H9 (cell line): ENCODE results near the gene PIK3CD. TPM values are rescaled to one million over a fixed set of nuclear protein-coding genes. Genes with fewer than 3 reads are reported as not detected.

Experiments used
- DNase-seq: peaks from one replicate; pipeline ENCODE4 v3.0.0-alpha.2; 2017
- H2AFZ ChIP-seq: one replicate; pipeline ENCODE4 v1.6.1; 2013; ENCODE audit warnings: mild to moderate bottlenecking, low read length, control low read depth, moderate library complexity
- H2AK5ac ChIP-seq: 2 replicates; pipeline ENCODE4 v1.6.1; 2013; ENCODE audit warnings: low read length, control low read depth, mixed read lengths; ENCODE audit not compliant: insufficient read length
- H2BK120ac ChIP-seq: one replicate; pipeline ENCODE4 v1.6.1; 2013; ENCODE audit warnings: low read depth, mild to moderate bottlenecking, low read length, control low read depth, inconsistent platforms; ENCODE audit not compliant: poor library complexity, severe bottlenecking
- H2BK12ac ChIP-seq: 2 replicates; pipeline ENCODE4 v1.6.1; 2013; ENCODE audit warnings: low read length, control low read depth, mixed read lengths, low read depth; ENCODE audit not compliant: insufficient read length
- H2BK15ac ChIP-seq: 2 replicates; pipeline ENCODE4 v1.6.1; 2013; ENCODE audit warnings: low read depth, low read length, control low read depth
- H2BK20ac ChIP-seq: one replicate; pipeline ENCODE4 v1.6.1; 2013; ENCODE audit warnings: low read depth, mild to moderate bottlenecking, low read length, control low read depth, inconsistent platforms; ENCODE audit not compliant: poor library complexity, severe bottlenecking
- H2BK5ac ChIP-seq: 2 replicates; pipeline ENCODE4 v1.6.1; 2013; ENCODE audit warnings: low read length, control low read depth, mixed read lengths; ENCODE audit not compliant: insufficient read length
- H3K14ac ChIP-seq: 2 replicates; pipeline ENCODE4 v1.6.1; 2013; ENCODE audit warnings: low read length, control low read depth; ENCODE audit not compliant: insufficient read depth
- H3K18ac ChIP-seq: 2 replicates; pipeline ENCODE4 v1.6.1; 2013; ENCODE audit warnings: low read depth, mild to moderate bottlenecking, mixed read lengths, low read length, control low read depth; ENCODE audit not compliant: insufficient read length
- H3K23ac ChIP-seq: 2 replicates; pipeline ENCODE4 v1.6.1; 2013; ENCODE audit warnings: low read length, control low read depth, mixed read lengths, low read depth; ENCODE audit not compliant: insufficient read length
- H3K23me2 ChIP-seq: 2 replicates; pipeline ENCODE4 v1.6.1; 2013; ENCODE audit warnings: low read depth, mild to moderate bottlenecking, mixed read lengths, low read length, control low read depth; ENCODE audit not compliant: insufficient read length, poor library complexity, severe bottlenecking
- H3K27ac ChIP-seq: 2 replicates; pipeline ENCODE4 v1.5.1; 2013; ENCODE audit warnings: low read length, control low read depth, mixed read lengths, low read depth; ENCODE audit not compliant: insufficient read length
- H3K27me3 ChIP-seq: 2 replicates; pipeline ENCODE4 v1.6.1; 2013; ENCODE audit warnings: low read length, control low read depth, inconsistent platforms; ENCODE audit not compliant: insufficient read depth
- H3K4ac ChIP-seq: 2 replicates; pipeline ENCODE4 v1.6.1; 2013; ENCODE audit warnings: low read depth, mild to moderate bottlenecking, control low read depth, inconsistent platforms, low read length, moderate library complexity
- H3K4me1 ChIP-seq: 2 replicates; pipeline ENCODE4 v1.6.1; 2013; ENCODE audit warnings: low read length, control low read depth, inconsistent platforms; ENCODE audit not compliant: insufficient read depth
- H3K4me2 ChIP-seq: 2 replicates; pipeline ENCODE4 v1.6.1; 2013; ENCODE audit warnings: low read length, control low read depth, mixed read lengths; ENCODE audit not compliant: insufficient read length, insufficient read depth
- H3K56ac ChIP-seq: 2 replicates; pipeline ENCODE4 v1.6.1; 2013; ENCODE audit warnings: low read depth, mild to moderate bottlenecking, mixed read lengths, low read length, control low read depth; ENCODE audit not compliant: insufficient read length
- H3K79me1 ChIP-seq: 2 replicates; pipeline ENCODE4 v1.6.1; 2013; ENCODE audit warnings: low read depth, mild to moderate bottlenecking, moderate library complexity, low read length, control low read depth, inconsistent platforms; ENCODE audit not compliant: insufficient read depth, poor library complexity, severe bottlenecking
- H3K79me2 ChIP-seq: 2 replicates; pipeline ENCODE4 v1.6.1; 2013; ENCODE audit warnings: low read length, control low read depth, inconsistent platforms; ENCODE audit not compliant: insufficient read depth
- H3K9ac ChIP-seq: 2 replicates; pipeline ENCODE4 v1.6.1; 2013; ENCODE audit warnings: low read length, control low read depth, mixed read lengths; ENCODE audit not compliant: insufficient read length; ENCODE audit errors: extremely low read depth
- H3K9me3 ChIP-seq: one replicate; pipeline ENCODE4 v1.6.1; 2013; ENCODE audit warnings: low read depth, low read length, inconsistent platforms; ENCODE audit not compliant: control insufficient read depth
- H3T11ph ChIP-seq: one replicate; pipeline ENCODE4 v1.6.1; 2013; ENCODE audit warnings: mild to moderate bottlenecking, low read length, control low read depth, inconsistent platforms
- H4K20me1 ChIP-seq: one replicate; pipeline ENCODE4 v1.6.1; 2013; ENCODE audit not compliant: control insufficient read depth, insufficient read length, insufficient read depth
- H4K5ac ChIP-seq: 2 replicates; pipeline ENCODE4 v1.6.1; 2013; ENCODE audit warnings: low read depth, mild to moderate bottlenecking, mixed read lengths, low read length, control low read depth; ENCODE audit not compliant: insufficient read length
- H4K8ac ChIP-seq: replicated peaks from 2 replicates; pipeline ENCODE4 v1.6.1; 2013; ENCODE audit warnings: low read length, control low read depth, mixed read lengths, low read depth; ENCODE audit not compliant: insufficient read length
- H4K91ac ChIP-seq: 2 replicates; pipeline ENCODE4 v1.6.1; 2013; ENCODE audit warnings: low read depth, mild to moderate bottlenecking, moderate library complexity, mixed read lengths, low read length, control low read depth; ENCODE audit not compliant: insufficient read length
- H3K27ac Mint-ChIP-seq, 3 experiments: 2 replicates in 2 of 3; 3 replicates in 1 of 3; pipeline ENCODE4 v1.8.0; 2020 to 2021; ENCODE audit warnings: mixed read lengths in 3 of 3, mild to moderate bottlenecking in 1 of 3, moderate library complexity in 1 of 3
- H3K27me3 Mint-ChIP-seq: 2 replicates; pipeline ENCODE4 v1.8.0; 2021; ENCODE audit warnings: low read depth, mild to moderate bottlenecking, moderate library complexity, mixed read lengths
- H3K36me3 Mint-ChIP-seq, 3 experiments: 2 replicates in 2 of 3; 3 replicates in 1 of 3; pipeline ENCODE4 v1.8.0; 2020 to 2021; ENCODE audit warnings: low read depth in 3 of 3, mixed read lengths in 3 of 3; ENCODE audit not compliant: insufficient read depth in 1 of 3
- H3K4me1 Mint-ChIP-seq, 2 experiments: 2 replicates each; pipeline ENCODE4 v1.8.0; 2020; ENCODE audit warnings: mixed read lengths in 2 of 2
- H3K4me3 Mint-ChIP-seq, 2 experiments: 2 replicates in 1 of 2; 3 replicates in 1 of 2; pipeline ENCODE4 v1.8.0; 2020 to 2021; ENCODE audit warnings: mild to moderate bottlenecking in 2 of 2, mixed read lengths in 2 of 2, moderate library complexity in 1 of 2
- H3K9me3 Mint-ChIP-seq, 2 experiments: 2 replicates in 1 of 2; 3 replicates in 1 of 2; pipeline ENCODE4 v1.8.0; 2020; ENCODE audit warnings: mild to moderate bottlenecking in 2 of 2, mixed read lengths in 2 of 2, moderate library complexity in 1 of 2
- WGBS: extraction: QIAGEN DNeasy Blood & Tissue Kit; methylation state at CpG from one replicate; pipeline ENCODE4 v1.1.7; 2013; ENCODE audit warnings: missing lambda C conversion rate, low lambda C conversion rate, mixed read lengths; ENCODE audit not compliant: insufficient read length; ENCODE audit errors: extremely low coverage; 5-methylcytosine and 5-hydroxymethylcytosine counted together
- total RNA-seq: library from RNA; stranded (reverse); gene quantifications from 2 replicates; pipeline ENCODE4 v1.2.1, GENCODE V29; 2021
- TF ChIP-seq, protein P1 (sequence below): fragments of 200-600 bp; sonication (generic); conservative IDR thresholded peaks from 3 replicates; pipeline ENCODE4 v1.8.0; 2021; ENCODE audit warnings: antibody characterized with exemption, mild to moderate bottlenecking

The PIK3CD gene
- total RNA-seq, 1 experiment from 2014 or later, result 10.0 TPM

GRCh38 chr1:9665193-9665592 is 13.7 kb downstream of the PIK3CD start:
- Histone ChIP-seq H3K56ac (no peak overlapping the region), H4K20me1 (no peaks in the 10 kb centered on the region), H2BK12ac (no peak overlapping the region), H3K27me3 (no peaks in the 10 kb centered on the region), H2BK120ac (no peak overlapping the region), H2AFZ (no peak overlapping the region), H3K9ac (no peak overlapping the region), H3K4me1 (no peaks in the 10 kb centered on the region), H3K79me1 (no peaks in the 10 kb centered on the region), H3K23ac (no peak overlapping the region), H3T11ph (no peak overlapping the region), H3K14ac (no peak overlapping the region), H2BK15ac (no peak overlapping the region), H3K79me2 (no peaks in the 10 kb centered on the region), H4K8ac (no peak overlapping the region), H3K4me2 (no peak overlapping the region), H3K27ac (no peak overlapping the region), H3K18ac (no peak overlapping the region), H4K5ac (no peak overlapping the region), H3K4ac (no peak overlapping the region), H2BK20ac (no peak overlapping the region), H2AK5ac (no peak overlapping the region), H4K91ac (no peak overlapping the region), H2BK5ac (no peak overlapping the region), H3K23me2 (no peaks in the 10 kb centered on the region), H3K9me3 (no peaks in the 10 kb centered on the region)
- Mint-ChIP-seq H3K4me1 (no peaks in the 10 kb centered on the region), H3K27me3 (peaks cover 10% of the 10 kb centered on the region), H3K9me3 (no peaks in the 10 kb centered on the region), H3K4me3 (no peak overlapping the region), H3K27ac (no peak overlapping the region), H3K36me3 (no peaks in the 10 kb centered on the region; a peak in 1 of 7 replicates)
- no CpG with 5 or more reads among the region's 9 CpGs for WGBS
- TF ChIP-seq, protein P1, sequence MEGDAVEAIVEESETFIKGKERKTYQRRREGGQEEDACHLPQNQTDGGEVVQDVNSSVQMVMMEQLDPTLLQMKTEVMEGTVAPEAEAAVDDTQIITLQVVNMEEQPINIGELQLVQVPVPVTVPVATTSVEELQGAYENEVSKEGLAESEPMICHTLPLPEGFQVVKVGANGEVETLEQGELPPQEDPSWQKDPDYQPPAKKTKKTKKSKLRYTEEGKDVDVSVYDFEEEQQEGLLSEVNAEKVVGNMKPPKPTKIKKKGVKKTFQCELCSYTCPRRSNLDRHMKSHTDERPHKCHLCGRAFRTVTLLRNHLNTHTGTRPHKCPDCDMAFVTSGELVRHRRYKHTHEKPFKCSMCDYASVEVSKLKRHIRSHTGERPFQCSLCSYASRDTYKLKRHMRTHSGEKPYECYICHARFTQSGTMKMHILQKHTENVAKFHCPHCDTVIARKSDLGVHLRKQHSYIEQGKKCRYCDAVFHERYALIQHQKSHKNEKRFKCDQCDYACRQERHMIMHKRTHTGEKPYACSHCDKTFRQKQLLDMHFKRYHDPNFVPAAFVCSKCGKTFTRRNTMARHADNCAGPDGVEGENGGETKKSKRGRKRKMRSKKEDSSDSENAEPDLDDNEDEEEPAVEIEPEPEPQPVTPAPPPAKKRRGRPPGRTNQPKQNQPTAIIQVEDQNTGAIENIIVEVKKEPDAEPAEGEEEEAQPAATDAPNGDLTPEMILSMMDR, result no peak
- DNase-seq, result no peak
